Stomach (tissue), 9 donors: Measurements from ENCODE around the gene PLCG1. TPM values are rescaled to one million over a fixed set of nuclear protein-coding genes. Genes with fewer than 3 reads are reported as not detected.
A peak's percentile ranks its signal among the peaks of the same experiment; 100 is the strongest.

Experiments used
- DNase-seq, 2 donors: peaks; one replicate each; pipeline versions ENCODE4 v3.0.0 to v3.0.0-alpha.2; 2013 to 2019
- H3K27ac ChIP-seq, 5 donors: fragments of 200-600 bp in 4 of 5; sonication (generic) in 4 of 5; one replicate each; pipeline ENCODE4 v1.5.1; 2013 to 2019; ENCODE audit warnings: mild to moderate bottlenecking in 1 of 5, moderate library complexity in 1 of 5
- H3K27me3 ChIP-seq, 3 donors: fragments of 200-600 bp; sonication (generic); one replicate each; pipeline ENCODE4 v1.5.1; 2017 to 2019; ENCODE audit warnings: mixed run types in 1 of 3
- H3K36me3 ChIP-seq, 4 donors: fragments of 200-600 bp; sonication (generic); 1 replicate in 3 of 4; 2 replicates in 1 of 4; pipeline ENCODE4 v1.5.1; 2016 to 2019
- H3K4me1 ChIP-seq, 4 donors: fragments of 200-600 bp; sonication (generic); one replicate each; pipeline ENCODE4 v1.5.1; 2016 to 2019
- H3K4me3 ChIP-seq, 4 donors: fragments of 200-600 bp; sonication (generic) in 3 of 4; one replicate each; pipeline ENCODE4 v1.5.1; 2016 to 2019; ENCODE audit warnings: mild to moderate bottlenecking in 1 of 4
- H3K9me3 ChIP-seq, 4 donors: fragments of 200-600 bp; sonication (generic); one replicate each; pipeline ENCODE4 v1.5.1; 2016 to 2019
- CTCF ChIP-seq, 7 experiments: fragments of 450-650 bp in 4 of 7; fragments of 200-600 bp in 3 of 7; sonication (generic) in 3 of 7; IDR thresholded peaks; one replicate each; pipeline ENCODE4 v1.5.1; 2016 to 2019; ENCODE audit warnings: antibody characterized with exemption in 7 of 7, control low read depth in 2 of 7, mild to moderate bottlenecking in 1 of 7
- EP300 ChIP-seq: sonication (generic); formaldehyde crosslinking; IDR thresholded peaks from one replicate; pipeline ENCODE4 v1.6.1; 2017; ENCODE audit warnings: antibody characterized with exemption
- POLR2A ChIP-seq, 4 donors: fragments of 450-650 bp; IDR thresholded peaks; one replicate each; pipeline ENCODE4 v1.6.1; 2016; ENCODE audit warnings: antibody characterized with exemption in 4 of 4, control low read depth in 2 of 4, mild to moderate bottlenecking in 1 of 4, moderate library complexity in 1 of 4
- POLR2AphosphoS5 ChIP-seq, 3 donors: sonication (generic); formaldehyde crosslinking; IDR thresholded peaks; one replicate each; pipeline ENCODE4 v1.6.1; 2016; ENCODE audit warnings: antibody characterized with exemption in 3 of 3
- WGBS, 5 donors: extraction: QIAGEN DNeasy Blood & Tissue Kit in 3 of 5; methylation state at CpG; one replicate each; pipeline versions ENCODE4 v1.1.5 to v1.1.7; 2013 to 2018; 5-methylcytosine and 5-hydroxymethylcytosine counted together
- intact Hi-C: fragments of 100-400 bp; cut with DNase I; formaldehyde crosslinking; loops from one replicate; pipeline ENCODE4 v1.15.1; 2023; ENCODE audit warnings: low total_unique reads
- polyA plus RNA-seq, 3 donors: library from polyadenylated mRNA; stranded (reverse); fragments of 200-250 nt; gene quantifications; one replicate each; pipeline ENCODE4 v1.2.3, GENCODE V29; 2013
- total RNA-seq, 5 donors: library from RNA; depleted of rRNA; stranded (reverse); fragments of >200 nt; gene quantifications; one replicate each; pipeline versions ENCODE4 v1.1.0 to v1.2.3, GENCODE V29; 2014 to 2016
- donor health status: healthy with polysubstance abuse.
- donor health status: Bipolar disorder and iron deficiency.
- donor health status: healthy.

The PLCG1 gene
- total and polyA plus RNA-seq, 8 donors: 16.3 to 576 (median 56.0) TPM

- TF ChIP-seq POLR2A (IDR thresholded peaks at IDR 0.05) (no peak), POLR2AphosphoS5 (IDR thresholded peaks at IDR 0.05) (no peak), CTCF (IDR thresholded peaks at IDR 0.05) (no peak), EP300 (no peak)
- Histone ChIP-seq H3K36me3 (peaks cover 51 to 96% (median 91%) of the 10 kb centered on the region in 4 donors), H3K9me3 (no peaks in the 10 kb centered on the region), H3K4me3 (no peak overlapping the region), H3K27ac (peak overlapping the region in 4 of 5 donors; percentile 69 to 84 (median 76)), H3K4me1 (peaks cover 16 to 52% (median 35%) of the 10 kb centered on the region in 4 donors), H3K27me3 (no peaks in the 10 kb centered on the region)
- DNase-seq: peak in 1 of 2 donors; percentile 0
- 68 to 81% (median 70%) methylated on average over 3 of the region's 3 CpGs for WGBS, 5 donors
- intact Hi-C loops: loop anchor here (5.0 to 10.0 kb wide), 2 partner anchors 53 to 170 kb away; partner anchors contain the start of gene LPIN3
Observed at GRCh38 chr20:41171736-41172295, 34.5 kb downstream of the PLCG1 start.

GRCh38 chr20:41172296-41173140 is 35.2 kb downstream of the PLCG1 start:
- WGBS, 5 donors: 55 to 74% (median 70%) methylated on average over 12 to 18 of the region's 18 CpGs
- no peak overlapping the region for H3K4me3 ChIP-seq
- H3K9me3 ChIP-seq: no peaks in the 10 kb centered on the region
- H3K36me3 ChIP-seq: peaks cover 44 to 96% (median 88%) of the 10 kb centered on the region in 4 donors
- DNase-seq: peak in 1 of 2 donors; percentile 25
- TF ChIP-seq EP300 (no peak), POLR2AphosphoS5 (IDR thresholded peaks at IDR 0.05) (peak in 1 of 3 donors; percentile 27), CTCF (IDR thresholded peaks at IDR 0.05) (no peak), POLR2A (IDR thresholded peaks at IDR 0.05) (no peak)
- H3K27ac ChIP-seq: peak overlapping the region; percentile 9 to 84 (median 69)
- no peaks in the 10 kb centered on the region for H3K27me3 ChIP-seq
- H3K4me1 ChIP-seq: peaks cover 16 to 58% (median 42%) of the 10 kb centered on the region in 4 donors
- intact Hi-C loops: loop anchor here (5.0 to 10.0 kb wide), 2 partner anchors 52 to 170 kb away; partner anchors contain the start of gene LPIN3

GRCh38 chr20:41173161-41173721 is 35.9 kb downstream of the PLCG1 start:
- intact Hi-C loops: loop anchor here (5.0 to 10.0 kb wide), 2 partner anchors 52 to 169 kb away; partner anchors contain the start of gene LPIN3
- Histone ChIP-seq H3K27me3 (no peaks in the 10 kb centered on the region), H3K36me3 (peaks cover 43 to 88% (median 80%) of the 10 kb centered on the region in 4 donors), H3K27ac (peak overlapping the region; percentile 5 to 84 (median 69)), H3K4me1 (peaks cover 16 to 65% (median 49%) of the 10 kb centered on the region in 4 donors), H3K4me3 (no peak overlapping the region), H3K9me3 (no peaks in the 10 kb centered on the region)
- DNase-seq: peak; percentile 82 to 93
- TF ChIP-seq POLR2A (IDR thresholded peaks at IDR 0.05) (no peak), CTCF (IDR thresholded peaks at IDR 0.05) (peak in 6 of 7 experiments; percentile 39 to 95 (median 92)), POLR2AphosphoS5 (IDR thresholded peaks at IDR 0.05) (peak; percentile 47 to 82 (median 50)), EP300 (no peak)
- 16 to 22% (median 20%) methylated on average over 9 of the region's 9 CpGs for WGBS, 5 donors
